ENCODE results near the gene TSPAN10.

TSPAN10 gene

DNA sequence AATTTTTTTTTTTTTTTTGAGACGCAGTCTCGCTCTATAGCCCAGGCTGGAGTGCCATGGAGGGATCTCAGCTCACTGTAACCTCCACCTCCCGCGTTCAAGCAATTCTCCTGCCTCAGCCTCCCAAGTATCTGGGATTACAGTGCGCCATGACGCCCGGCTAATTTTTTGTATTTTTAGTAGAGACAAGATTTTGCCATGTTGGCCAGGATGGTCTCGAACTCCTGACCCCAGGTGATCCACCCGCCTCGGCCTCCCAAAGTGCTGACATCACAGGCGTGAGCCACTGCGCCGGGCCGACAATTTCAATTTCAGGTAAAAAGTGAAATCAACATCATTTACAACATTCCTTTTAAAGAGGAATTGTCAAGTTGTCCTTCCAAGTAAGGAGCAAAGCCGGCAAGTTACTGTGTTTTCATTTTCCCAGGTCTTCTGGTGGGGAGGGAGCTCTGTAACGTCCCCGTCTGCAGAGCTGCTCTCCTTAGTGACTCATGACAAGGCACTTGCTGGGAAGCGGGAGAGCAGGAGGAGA, 957 bp upstream of the TSPAN10 start:
- DNase-seq: no peak

DNA sequence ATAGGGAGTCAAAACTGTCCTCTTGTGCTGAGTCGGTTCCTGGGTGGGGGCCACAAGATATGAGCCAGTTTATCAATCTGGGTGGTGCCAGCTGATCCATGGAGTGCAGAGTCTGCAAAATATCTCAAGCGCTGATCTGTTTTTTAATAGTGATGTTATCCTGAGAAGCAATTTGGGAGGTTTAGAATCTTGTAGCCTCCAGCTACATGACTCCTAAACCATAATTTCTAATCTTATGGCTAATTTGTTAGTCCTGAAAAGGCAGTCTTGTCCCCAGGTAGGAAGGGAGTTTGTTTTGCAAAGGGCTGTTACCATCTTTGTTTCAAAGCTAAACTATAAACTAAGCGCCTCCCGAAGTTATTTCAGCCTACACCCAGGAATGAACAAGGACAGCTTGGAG, 1.7 kb downstream of the TSPAN10 start:
- DNase-seq: no peak

DNA sequence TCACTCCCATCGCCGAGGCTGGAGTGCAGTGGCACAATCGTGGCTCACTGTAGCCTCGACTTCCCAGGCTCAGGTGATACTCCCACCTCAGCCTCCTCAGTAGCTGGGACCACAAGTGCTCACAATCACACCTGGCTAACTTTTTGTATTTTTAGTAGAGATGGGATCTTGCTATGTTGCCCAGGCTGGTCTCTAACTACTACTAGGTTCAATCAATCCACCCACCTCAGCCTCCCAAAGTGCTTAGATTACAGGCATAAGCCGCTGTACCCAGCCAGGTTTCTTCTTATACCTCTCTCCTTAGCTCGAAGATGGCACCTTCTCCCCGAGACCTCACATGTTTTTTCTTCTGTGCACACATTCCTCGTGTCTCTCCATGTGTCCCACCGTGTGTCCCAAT, 3.0 kb downstream of the TSPAN10 start:
- no peak for DNase-seq

DNA sequence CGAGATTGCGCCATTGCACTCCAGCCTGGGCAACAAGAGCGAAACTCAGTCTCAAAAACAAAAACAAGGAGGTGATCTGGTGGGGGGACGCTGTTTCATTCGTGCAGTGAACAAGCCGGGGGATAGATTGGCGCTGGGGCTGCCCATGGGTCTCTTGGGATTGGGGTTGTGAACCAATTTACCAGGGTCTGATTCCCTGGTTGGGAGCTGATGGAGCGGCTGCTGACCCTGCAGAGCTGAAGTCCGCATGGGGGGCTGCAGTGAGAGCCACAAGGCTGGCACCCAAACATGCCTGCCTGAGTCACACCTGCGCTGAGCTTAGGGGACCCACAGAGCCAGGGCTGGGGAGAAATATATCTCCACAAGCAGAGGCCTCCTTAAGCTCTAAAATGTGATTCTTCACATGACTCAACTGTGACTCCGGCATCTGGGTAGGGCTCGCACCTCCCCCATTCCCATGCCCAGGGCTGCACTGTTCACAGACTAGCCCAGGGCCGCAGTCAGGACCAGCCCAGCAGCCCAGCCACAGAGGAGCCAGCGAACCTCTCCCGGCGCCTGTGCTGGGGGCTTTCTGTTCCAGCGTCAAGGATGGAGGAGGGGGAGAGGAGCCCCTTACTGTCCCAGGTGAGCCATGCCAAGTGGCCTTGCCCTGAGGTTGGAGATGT, 5.0 kb downstream of the TSPAN10 start:
- DNase-seq: no peak

DNA sequence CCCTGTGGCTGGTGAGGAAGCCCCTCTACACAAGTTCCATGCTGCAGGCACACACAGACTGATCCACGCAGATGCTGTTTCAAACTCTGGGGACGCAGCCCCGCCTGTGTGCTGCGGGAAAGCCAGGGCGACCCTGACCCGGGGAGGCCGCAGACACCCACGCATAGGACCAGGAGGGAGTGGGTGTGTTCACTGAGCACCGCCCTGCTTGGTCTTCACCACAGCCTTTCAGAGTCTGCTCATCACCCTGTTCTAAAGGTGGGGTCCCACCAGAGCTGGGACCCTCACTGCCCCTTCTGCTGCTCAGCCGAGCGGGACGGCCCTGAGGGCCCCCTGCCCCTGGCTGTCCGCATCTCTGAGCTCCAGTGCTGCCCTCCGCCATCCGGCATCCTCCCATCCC, 7.5 kb downstream of the TSPAN10 start:
- no peak for DNase-seq

DNA sequence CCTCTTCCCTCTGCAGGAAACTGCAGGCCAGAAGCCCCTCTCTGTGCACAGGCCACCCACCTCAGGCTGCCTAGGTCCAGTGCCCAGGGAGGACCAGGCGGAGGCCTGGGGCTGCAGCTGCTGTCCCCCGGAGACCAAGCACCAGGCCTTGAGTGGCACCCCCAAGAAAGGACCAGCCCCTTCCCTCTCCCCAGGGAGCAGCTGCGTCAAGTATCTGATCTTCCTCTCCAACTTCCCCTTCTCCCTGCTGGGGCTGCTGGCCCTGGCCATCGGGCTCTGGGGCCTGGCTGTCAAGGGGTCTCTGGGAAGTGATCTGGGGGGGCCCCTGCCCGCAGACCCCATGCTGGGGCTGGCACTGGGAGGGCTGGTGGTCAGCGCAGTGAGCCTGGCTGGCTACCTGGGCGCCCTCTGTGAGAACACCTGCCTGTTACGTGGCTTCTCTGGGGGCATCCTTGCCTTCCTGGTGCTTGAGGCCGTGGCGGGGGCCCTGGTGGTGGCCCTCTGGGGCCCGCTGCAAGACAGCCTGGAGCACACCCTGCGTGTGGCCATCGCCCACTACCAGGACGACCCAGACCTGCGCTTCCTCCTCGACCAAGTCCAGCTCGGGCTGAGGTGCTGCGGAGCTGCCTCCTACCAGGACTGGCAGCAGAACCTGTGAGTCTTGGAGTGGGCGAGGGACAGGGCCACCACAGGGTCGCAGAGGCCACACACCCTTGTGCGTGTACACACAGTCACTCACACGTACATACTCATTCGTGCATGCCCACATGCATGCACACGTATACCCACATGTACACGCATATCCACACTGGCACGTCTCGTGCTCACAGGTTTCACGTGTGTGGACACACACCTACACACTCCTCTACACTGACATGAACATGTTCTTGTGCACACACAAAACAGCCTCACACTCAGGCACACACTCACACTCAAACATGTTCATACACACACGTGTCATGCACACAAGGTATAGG, 8.3 kb downstream of the TSPAN10 start:
- DNase-seq: no peak

DNA sequence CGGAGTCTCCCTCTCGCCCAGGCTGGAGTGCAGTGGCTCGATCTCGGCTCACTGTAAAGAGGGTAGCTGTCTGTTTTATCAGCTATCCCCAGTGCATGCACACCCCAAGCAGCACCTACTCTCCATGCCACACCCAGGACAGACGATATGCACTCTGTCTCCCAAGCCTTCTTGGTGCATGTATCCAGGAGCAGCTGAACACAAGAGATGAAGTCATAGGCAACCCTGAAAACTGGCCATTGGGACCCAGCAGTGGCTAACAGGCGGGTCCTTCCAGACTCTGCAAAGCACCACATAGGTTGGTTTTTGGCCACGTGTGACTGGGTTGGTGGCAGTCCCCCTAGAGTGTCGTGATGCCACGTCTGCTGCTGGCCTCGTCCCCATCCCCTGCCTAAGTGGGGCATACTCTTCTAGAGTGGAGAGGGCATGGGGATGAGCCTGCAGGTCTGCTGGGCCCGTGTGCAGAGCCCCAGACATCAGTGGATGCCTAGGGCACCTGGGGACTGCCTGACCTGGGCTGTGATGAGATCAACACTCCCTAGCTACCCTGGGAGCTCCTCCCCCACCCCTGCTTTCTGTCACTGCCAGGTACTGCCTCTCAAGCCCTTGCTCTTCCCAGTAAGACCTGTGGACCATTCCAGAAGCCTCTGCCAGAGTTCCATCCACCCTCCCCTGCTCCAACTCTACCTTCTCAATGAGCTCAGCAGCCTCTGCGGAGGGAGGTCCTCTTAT, 10.0 kb downstream of the TSPAN10 start:
- no peak for DNase-seq

DNA sequence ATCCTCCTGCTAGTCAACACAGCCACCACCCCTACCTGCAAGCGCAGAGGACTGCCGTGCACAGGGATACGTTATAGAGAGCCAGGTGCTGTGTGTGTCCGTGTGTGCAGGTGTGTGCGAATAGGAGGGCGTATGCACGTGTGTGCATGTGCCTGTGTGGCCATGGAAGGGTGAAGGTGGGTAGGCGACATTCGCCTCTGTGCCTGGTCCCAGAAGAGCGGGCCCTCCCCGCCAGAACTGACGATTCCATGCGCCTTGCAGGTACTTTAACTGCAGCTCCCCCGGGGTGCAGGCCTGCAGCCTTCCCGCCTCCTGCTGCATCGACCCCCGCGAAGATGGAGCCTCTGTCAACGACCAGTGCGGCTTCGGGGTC, 10.6 kb downstream of the TSPAN10 start:
- DNase-seq: no peak

DNA sequence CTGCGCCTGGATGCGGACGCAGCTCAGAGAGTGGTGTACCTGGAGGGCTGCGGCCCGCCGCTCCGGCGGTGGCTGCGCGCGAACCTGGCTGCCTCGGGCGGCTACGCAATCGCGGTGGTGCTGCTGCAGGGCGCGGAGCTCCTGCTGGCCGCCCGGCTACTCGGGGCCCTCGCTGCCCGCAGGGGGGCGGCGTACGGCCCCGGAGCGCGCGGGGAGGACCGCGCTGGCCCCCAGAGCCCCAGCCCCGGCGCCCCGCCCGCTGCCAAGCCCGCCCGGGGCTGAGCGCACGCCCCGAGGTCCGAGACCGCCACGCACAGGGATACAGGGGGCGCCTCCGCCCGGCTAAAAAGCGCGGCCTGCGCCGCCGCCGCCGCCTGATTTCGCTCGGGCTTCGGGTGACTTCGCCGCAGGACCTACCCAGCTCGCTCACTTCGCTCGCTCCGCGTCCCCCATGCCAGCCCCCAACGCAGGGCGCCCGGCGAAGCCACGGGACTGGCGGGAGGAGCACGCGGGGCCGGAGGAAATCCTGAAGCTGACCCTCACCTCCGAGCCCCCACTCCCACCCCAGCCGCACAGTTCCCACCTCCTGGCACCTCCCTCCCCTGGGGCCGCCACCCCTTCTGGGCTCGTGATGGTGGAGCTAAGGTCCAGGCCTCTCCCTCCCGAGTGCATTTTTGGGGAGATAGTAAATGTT, 11.2 kb downstream of the TSPAN10 start:
- DNase-seq: no peak

DNA sequence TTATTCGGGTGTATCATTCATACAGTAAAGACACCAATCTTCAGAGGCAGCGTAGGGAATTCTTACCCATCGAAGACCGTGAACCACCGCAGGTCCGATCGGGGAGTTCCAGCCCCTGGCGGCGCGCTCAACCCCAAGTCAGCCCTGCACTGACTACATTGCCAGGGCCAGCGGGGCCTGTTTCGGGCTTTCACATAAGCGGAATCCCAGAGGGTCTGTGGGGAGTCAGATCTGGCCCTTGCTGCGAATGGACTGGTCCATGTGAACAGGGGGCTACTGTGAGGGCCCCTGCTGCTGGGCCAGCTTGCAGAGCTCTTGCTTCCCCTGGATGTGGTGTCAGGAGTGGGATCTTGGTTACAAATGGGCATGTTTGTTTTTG, 11.7 kb downstream of the TSPAN10 start:
- no peak for DNase-seq

DNA sequence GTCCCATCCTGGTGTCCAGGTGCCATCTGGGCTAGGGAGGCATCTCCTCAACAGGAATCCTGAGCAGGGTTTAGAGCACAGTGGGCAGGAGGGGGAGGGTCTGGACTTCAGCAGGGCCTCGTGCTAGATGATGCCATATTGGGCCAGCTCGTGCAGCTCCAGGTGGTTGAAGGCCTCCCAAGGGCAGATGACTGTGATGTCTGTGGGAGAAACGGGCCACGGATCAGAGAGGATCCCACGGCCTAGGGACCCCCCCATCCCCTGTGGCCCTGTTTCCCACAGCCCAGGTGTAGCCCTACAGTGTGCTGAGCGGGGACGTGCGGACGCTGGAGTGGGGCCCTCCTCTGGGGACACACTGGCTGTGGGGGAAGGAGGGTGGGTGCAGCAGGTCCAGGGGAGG, 14.0 kb downstream of the TSPAN10 start:
- DNase-seq: no peak

DNA sequence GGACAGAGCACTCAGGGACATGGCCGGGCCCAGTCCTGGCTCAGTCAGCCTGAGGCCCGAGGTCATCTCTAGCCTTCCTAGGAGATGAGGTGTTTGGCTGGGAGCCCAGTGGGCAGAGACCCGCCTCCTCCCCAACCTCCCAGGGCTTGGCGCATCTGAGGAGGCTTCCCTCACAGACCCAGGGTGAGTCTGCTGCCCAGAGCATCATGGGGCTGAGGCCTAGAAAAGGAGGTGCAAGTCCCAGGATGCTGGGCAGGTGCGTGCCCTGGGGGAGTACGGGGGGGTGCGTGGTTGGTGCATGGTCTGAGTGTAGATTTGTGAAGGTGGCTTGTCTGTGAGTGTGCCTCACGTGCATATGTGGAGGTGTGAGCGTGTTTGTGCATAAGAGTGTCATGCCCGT, 14.7 kb downstream of the TSPAN10 start:
- DNase-seq: no peak

DNA sequence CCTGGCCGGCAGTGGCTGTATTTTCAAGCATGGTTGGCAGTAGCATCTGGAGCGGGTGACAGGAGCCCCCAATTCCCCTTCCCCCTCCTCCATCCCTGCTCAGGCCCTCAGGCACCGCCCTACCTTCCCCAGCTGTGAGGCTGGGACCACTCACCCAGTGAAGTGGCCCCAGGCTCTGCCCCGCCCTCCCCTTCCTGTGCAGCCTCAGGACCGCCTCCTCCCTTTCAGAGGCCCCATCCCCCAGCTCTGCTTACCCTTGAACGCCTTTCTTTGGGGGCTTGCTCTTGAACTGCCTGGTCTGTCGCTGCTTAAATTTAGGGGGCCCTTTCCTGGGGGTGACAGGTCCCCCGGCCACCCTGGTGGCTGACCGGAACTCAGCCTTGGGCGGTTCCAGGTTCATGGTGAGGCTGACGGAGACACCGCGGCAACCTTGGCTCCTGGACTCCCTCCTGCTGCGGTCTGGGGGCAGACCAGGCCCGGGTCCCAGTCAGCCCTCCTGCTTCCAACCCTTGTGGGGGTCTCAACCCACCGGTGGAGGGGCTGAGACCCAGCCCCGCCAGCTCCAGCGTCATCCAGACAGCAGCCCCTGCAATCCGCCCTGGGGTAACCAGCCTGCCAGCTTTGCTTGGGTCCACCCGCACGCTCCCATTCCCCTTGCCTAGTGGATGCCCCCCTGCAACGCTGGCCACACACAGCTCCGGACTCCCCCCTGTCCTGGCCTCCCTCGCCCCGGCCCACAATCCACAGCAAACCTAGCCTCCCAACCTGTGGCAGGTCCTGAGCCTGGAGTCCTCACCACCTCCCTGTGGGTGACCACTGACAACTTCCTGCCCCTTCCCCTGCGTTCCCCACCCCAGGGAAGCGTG, 16.1 kb downstream of the TSPAN10 start:
- DNase-seq: no peak

DNA sequence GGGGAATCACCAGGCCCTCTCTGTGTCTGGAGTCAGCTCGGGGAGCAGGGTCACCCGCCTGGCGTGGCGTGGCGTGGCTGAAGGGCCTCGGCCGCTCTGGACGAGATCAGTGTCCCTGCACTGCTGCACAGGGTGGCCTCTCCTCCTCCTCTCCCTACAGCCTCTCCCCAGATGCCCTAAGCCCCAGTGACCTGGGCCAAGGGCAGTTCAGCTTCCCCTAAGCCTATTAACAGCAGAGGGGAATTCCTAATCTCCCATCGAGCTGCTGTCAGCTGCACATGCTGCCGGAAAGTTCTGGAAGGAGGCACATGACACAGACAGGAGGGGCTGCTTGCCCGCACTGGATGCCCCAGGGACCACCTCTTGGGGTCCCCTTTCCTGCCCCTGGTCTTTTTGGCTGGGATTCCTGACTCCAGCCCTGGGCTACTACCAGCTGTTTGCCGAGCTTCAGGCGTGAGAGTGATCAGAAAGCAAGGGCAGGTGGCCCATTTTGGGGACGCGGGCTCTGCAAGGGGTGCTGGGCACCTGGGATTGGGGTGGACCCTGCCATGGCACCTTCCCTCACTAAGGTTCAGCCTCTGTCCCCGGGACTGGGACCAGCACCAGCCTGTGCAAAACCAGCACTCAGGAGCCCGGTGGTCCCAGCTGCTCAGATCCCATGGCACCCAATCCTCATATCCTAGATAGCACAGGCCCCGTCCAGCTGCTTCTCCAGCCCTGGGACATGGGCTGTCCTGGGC, 18.6 kb downstream of the TSPAN10 start:
- DNase-seq: no peak

DNA sequence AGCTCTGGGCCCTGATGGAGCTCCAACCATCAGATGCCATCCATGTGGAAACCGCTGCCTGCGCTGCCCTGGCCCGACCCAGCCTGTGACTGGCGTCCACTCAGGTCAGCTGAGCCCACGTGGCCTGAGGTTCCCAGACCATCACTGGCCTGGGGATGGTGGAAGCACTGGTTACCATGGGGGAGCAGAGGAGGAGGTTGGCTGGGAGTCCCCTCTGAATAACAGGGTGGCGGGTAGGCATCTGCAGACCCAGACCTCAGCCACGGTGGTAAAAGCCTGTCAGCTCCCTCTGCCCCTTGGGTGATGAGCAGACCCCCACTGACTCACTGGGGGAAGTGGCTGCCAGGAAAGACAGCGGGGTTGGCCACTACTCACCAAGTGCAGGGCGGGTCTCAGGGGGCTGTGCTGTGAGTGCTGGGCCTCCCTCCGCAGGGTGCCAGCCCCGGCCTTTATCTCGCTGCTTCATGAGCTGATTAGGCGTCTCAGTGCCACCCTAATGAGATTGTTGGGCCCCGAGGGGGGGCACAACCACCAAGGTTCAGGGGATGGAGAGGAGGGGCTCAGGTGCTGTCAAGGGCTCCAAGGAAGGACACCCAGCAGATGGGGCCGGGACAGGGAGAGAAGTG, 19.2 kb downstream of the TSPAN10 start, which contains the start of gene PDE6G:
PDE6G (minus strand) TSS at position 425 of the 626 bp plus-strand sequence. CDS start 3,237 bp downstream, outside the sequence.
- DNase-seq: no peak

DNA sequence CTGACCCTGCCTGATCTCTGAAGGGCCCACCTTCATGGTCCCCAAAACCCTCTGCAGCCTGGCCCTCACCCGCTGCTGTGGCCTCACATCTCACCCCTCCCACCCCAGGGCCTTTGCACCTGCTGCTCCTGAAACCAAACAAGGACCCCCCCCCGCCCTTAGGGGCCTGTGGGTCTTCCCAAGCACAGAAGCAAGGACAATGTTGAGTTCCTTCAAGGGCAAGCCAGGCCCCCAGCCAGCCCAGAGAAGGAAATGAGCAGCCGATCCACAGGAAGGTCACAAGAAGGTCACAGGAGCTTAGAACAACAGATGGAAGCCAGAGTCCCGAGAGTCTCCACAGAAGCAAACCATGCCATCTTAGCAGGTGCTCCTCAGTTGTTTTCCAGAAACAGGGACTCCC, 19.8 kb downstream of the TSPAN10 start:
- no peak for DNase-seq

DNA sequence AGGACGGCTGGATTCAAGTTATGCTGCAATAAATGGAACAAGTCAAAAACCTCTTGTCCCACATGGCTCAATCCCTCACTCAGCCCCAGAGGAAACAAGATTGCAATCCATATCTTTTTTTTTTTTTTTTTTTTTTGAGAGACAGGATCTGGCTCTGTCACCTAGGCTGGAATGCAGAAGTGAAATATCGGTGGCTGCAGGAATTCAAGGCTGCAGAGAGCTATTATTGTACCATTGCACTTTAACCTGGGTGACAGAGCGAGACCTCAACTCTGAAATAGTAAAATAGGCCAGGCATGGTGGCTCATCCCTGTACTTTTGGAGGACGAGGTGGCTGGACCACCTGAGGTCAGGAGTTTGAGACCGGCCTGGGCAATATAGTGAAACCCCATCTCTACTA, 22.0 kb downstream of the TSPAN10 start:
- DNase-seq: no peak

DNA sequence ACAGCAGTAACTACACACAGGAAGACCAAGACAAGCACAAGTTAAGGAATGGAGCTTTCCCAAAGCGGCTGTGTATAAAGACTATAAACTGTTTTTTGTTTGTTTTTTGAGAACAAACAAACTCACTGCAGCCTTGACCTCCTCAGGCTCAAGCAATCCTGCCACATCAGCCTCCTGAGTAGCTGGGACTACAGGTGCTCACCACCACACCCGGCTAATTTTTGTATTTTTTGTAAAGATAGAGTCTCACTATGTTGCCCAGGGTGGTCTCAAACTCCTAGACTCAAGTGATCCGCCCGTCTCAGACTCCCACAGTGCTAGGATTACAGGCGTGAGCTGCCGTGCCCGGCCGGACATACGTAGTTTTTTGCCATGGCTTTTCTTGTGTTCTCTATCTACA, 23.4 kb downstream of the TSPAN10 start:
- DNase-seq: no peak

DNA sequence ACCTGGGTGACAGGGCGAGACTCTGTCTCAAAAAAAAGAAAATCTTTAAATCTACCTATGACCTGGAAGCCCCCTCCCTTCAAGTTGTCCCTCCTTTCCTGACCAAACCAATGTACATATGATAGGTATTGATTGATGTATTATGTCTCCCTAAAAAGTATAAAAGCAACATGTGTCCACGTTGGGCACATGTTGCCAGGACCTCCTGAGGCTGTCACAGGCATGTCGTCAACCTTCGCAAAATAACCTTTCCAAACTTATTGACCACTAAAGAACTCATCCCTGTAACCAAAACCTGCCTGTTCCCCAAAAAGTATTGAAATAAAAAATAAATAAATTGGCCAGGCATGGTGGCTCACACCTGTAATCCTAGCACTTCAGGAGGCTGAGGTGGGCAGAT, 25.0 kb downstream of the TSPAN10 start:
- DNase-seq: no peak

DNA sequence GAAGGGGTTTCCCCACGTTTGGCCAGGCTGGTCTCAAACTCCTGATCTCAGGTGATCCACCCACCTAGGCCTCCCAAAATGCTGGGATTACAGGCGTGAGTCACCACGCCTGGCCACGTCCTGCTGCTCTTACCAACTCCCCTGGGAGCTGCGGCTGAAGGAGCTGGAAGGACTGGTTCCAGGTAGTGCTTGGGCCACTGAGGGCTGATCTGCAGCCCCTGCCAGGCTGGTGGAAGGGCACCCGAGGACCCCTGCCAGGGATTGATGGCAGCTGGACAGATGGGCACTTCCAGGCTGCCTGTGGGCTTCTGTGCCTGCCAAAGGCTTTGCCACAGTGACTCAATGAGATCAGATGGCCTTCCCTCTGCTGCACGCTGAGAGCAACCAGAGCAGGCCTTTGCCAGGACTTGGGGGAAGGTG, 27.1 kb downstream of the TSPAN10 start:
- no peak for DNase-seq

Measured in NCI-H1048 (cell line).